ENCODE data around the gene TSPAN14.

DNA sequence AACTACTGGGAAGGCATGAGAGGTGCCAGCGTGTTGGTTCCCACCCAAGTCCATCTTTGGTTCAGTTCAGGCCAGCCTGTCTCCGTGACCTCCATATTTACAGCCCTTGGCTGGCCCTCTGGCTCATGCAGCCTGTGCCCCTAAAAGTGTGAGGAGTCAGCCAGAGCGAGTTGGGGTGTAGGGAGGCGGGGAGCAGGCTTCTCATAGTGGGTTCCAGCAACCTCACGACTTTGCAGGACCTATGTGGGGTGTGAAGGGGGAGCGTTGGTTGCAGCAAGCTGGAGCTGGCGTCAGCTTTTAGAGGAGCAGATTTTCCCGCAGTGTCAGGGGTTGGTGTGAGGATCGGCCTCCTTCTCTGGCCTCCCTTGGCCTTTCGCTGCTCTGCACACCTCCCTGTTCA, 9.8 kb downstream of the TSPAN14 start:
- TF ChIP-seq POLR2A (IDR thresholded peaks at IDR 0.05) = no peak
- TF ChIP-seq, protein P1, sequence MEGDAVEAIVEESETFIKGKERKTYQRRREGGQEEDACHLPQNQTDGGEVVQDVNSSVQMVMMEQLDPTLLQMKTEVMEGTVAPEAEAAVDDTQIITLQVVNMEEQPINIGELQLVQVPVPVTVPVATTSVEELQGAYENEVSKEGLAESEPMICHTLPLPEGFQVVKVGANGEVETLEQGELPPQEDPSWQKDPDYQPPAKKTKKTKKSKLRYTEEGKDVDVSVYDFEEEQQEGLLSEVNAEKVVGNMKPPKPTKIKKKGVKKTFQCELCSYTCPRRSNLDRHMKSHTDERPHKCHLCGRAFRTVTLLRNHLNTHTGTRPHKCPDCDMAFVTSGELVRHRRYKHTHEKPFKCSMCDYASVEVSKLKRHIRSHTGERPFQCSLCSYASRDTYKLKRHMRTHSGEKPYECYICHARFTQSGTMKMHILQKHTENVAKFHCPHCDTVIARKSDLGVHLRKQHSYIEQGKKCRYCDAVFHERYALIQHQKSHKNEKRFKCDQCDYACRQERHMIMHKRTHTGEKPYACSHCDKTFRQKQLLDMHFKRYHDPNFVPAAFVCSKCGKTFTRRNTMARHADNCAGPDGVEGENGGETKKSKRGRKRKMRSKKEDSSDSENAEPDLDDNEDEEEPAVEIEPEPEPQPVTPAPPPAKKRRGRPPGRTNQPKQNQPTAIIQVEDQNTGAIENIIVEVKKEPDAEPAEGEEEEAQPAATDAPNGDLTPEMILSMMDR (IDR thresholded peaks at IDR 0.05) = no peak

All from adrenal gland (tissue), 5 donors.